Ascending aorta (tissue), 2 donors: ENCODE measurements around the gene GPC3. TPM values are rescaled to one million over a fixed set of nuclear protein-coding genes. Genes with fewer than 3 reads are reported as not detected.

Experiments used
- DNase-seq, 2 donors: peaks; one replicate each; pipeline ENCODE4 v3.0.0-alpha.2; 2019; ENCODE audit warnings: low spot score in 2 of 2
- H3K27ac ChIP-seq, 2 donors: fragments of 200-600 bp; sonication (generic); one replicate each; pipeline ENCODE4 v1.5.1; 2016 to 2017; ENCODE audit warnings: mild to moderate bottlenecking in 1 of 2
- H3K27me3 ChIP-seq: fragments of 200-600 bp; sonication (generic); one replicate; pipeline ENCODE4 v1.5.1; 2017
- H3K36me3 ChIP-seq, 2 donors: fragments of 200-600 bp; sonication (generic); one replicate each; pipeline ENCODE4 v1.5.1; 2016
- H3K4me1 ChIP-seq, 2 donors: fragments of 200-600 bp; sonication (generic); one replicate each; pipeline ENCODE4 v1.5.1; 2016 to 2017; ENCODE audit warnings: mild to moderate bottlenecking in 1 of 2
- H3K4me3 ChIP-seq, 2 donors: fragments of 200-600 bp; sonication (generic); one replicate each; pipeline ENCODE4 v1.5.1; 2016 to 2017; ENCODE audit warnings: mild to moderate bottlenecking in 1 of 2
- H3K9me3 ChIP-seq, 2 donors: fragments of 200-600 bp; sonication (generic); one replicate each; pipeline ENCODE4 v1.5.1; 2016
- CTCF ChIP-seq, 3 experiments: fragments of 200-600 bp in 2 of 3; fragments of 450-650 bp in 1 of 3; sonication (generic) in 2 of 3; IDR thresholded peaks; one replicate each; pipeline ENCODE4 v1.5.1; 2016 to 2019; ENCODE audit warnings: antibody characterized with exemption in 3 of 3, mild to moderate bottlenecking in 1 of 3, moderate library complexity in 1 of 3
- intact Hi-C: fragments of 100-400 bp; cut with DNase I; formaldehyde crosslinking; loops from one replicate; pipeline ENCODE4 v1.15.1; 2023
- total RNA-seq: library from RNA; depleted of rRNA; stranded (reverse); fragments of >200 nt; gene quantifications from one replicate; pipeline ENCODE4 v1.1.0, GENCODE V29; 2016

The GPC3 gene
- total RNA-seq, 1 donor from 2014 or later, result 0.75 TPM

GRCh38 chrX:134010690-134011089 is 25.3 kb upstream of the GPC3 start:
- Histone ChIP-seq H3K9me3 (no peaks in the 10 kb centered on the region), H3K4me3 (no peak overlapping the region), H3K27ac (no peak overlapping the region), H3K4me1 (no peaks in the 10 kb centered on the region), H3K27me3 (no peaks in the 10 kb centered on the region), H3K36me3 (no peaks in the 10 kb centered on the region)
- DNase-seq, result no peak
- intact Hi-C loops, result no loop called here
- no peak for TF ChIP-seq CTCF (IDR thresholded peaks at IDR 0.05)

- Histone ChIP-seq H3K4me3 (no peak overlapping the region), H3K4me1 (no peaks in the 10 kb centered on the region), H3K9me3 (no peaks in the 10 kb centered on the region), H3K27ac (no peak overlapping the region), H3K27me3 (no peaks in the 10 kb centered on the region), H3K36me3 (no peaks in the 10 kb centered on the region)
- TF ChIP-seq CTCF (IDR thresholded peaks at IDR 0.05), result no peak
- intact Hi-C loops, result no loop called here
- DNase-seq, result no peak
Observed at GRCh38 chrX:134007716-134008115, 22.3 kb upstream of the GPC3 start.

GRCh38 chrX:134006484-134007161 is 21.2 kb upstream of the GPC3 start:
- no peak overlapping the region for H3K27ac ChIP-seq
- H3K36me3 ChIP-seq, result no peaks in the 10 kb centered on the region
- no peak overlapping the region for H3K4me3 ChIP-seq
- no peaks in the 10 kb centered on the region for H3K9me3 ChIP-seq
- no peaks in the 10 kb centered on the region for H3K27me3 ChIP-seq
- no peak for DNase-seq
- TF ChIP-seq CTCF (IDR thresholded peaks at IDR 0.05), result no peak
- H3K4me1 ChIP-seq, result no peaks in the 10 kb centered on the region
- intact Hi-C loops, result no loop called here

GRCh38 chrX:134004084-134004483 is 18.7 kb upstream of the GPC3 start:
- no peaks in the 10 kb centered on the region for H3K9me3 ChIP-seq
- TF ChIP-seq CTCF (IDR thresholded peaks at IDR 0.05), result no peak
- no peaks in the 10 kb centered on the region for H3K27me3 ChIP-seq
- H3K36me3 ChIP-seq, result no peaks in the 10 kb centered on the region
- no peak overlapping the region for H3K4me3 ChIP-seq
- no peak overlapping the region for H3K27ac ChIP-seq
- no peaks in the 10 kb centered on the region for H3K4me1 ChIP-seq
- no peak for DNase-seq
- intact Hi-C loops, result no loop called here

- intact Hi-C loops, result no loop called here
- H3K4me1 ChIP-seq, result no peaks in the 10 kb centered on the region
- DNase-seq, result no peak
- H3K9me3 ChIP-seq, result no peaks in the 10 kb centered on the region
- no peak for TF ChIP-seq CTCF (IDR thresholded peaks at IDR 0.05)
- H3K27me3 ChIP-seq, result no peaks in the 10 kb centered on the region
- H3K27ac ChIP-seq, result no peak overlapping the region
- no peaks in the 10 kb centered on the region for H3K36me3 ChIP-seq
- no peak overlapping the region for H3K4me3 ChIP-seq
Observed at GRCh38 chrX:134002921-134003615, 17.7 kb upstream of the GPC3 start.
